ENCODE measurements around the gene SORCS2.

Gene SORCS2

DNA sequence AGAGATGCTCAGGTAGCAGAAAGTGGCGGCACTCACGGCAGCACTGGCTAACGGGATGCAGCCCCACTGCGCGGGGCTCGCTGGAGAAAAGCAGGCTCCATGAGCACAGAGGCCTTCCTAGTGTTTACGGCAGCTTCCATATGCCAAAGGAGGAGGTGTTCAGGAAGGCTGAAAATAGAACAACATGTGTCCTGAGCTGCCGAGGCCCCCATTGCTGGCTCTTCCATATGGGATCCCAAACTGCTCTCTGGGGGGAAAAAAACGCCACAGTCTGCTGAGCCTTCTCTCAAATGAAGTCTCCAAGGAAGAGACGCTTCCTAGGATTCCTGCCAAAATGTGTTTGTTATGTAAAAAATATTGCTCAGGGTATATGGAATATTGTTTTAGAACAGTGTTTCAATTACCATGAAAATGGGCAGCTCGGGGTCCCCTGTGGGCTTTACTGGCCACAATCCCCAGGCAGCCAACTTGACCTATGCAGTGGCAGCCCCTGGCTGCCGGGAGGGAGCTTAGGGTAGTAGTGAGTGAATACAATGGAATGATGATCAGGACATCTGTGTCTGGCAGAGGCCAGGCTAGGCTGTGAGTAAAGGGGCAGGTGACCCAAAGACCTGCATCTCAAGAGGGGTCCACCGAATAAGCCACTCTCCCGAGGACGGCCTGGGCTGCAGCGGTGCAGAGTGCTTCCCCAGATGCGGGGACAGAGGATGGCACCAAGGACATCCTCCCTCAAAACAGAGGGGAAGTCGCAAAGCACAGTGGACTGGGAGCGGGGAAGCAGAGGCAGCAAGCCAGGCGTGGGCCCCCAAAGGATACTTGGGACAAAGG is 577.3 kb downstream of the SORCS2 start:
- no peak for FAIRE-seq
- DNase-seq (ENCODE audit: insufficient read length, low spot score), result no peak

DNA sequence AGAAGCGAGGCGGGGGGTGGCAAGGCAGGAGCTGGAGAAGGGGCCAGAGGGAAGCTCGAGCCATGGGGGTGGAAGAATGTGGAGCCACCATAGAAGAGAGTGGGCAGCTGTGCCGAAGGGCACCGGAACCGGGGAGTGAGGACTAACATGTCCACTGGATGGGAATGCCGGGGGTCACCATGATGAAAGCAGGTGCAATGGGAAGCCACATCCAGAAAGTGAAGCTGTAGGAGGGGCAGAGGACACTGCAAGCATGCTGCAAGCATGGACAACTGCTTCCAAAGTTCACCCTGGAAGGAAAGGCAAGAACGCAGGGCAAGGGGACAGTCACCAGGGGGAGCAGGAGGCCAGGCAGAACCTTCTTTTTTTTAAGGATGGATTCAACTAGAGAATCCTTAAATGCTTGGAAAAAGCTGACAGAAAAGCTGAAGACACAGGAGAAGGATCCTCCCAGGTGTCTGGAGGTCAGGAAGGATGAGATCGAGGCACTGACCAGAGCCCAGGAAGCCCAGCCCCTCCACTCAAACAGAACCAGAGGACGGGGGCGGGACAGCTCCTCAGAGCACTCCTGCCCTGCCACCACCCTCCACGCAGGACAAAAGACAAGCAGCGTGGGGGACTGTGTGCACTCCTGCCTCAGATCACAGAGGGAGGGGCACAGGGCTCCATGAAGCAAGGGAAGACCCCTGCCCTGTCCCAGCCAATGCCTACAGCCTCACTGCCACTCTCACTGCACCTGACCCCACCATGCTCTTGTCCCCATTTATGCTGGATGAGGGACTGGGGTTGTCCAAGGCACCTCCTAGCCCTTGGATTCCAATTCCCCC is 578.1 kb downstream of the SORCS2 start:
- no peak for FAIRE-seq
- DNase-seq (ENCODE audit: insufficient read length, low spot score), result peak; percentile 27

DNA sequence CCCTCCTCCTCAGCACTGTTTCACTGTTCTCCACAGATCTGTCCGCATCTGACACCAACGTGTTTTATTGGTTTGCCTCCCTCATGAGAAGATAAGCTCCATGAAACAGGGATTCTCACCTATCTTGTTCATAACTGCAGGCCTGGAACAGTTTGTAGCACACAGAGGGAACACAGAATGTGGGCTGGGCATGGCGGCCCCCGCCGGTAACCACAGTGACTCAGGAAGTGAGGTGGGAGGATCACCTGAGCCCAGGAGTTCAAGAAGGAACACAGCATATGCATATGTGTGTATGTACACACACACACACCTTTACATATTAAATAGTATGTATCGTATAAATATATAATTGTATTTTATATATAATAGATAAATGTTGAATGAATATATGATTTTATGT is 578.7 kb downstream of the SORCS2 start:
- peak; percentile 70 for FAIRE-seq

DNA sequence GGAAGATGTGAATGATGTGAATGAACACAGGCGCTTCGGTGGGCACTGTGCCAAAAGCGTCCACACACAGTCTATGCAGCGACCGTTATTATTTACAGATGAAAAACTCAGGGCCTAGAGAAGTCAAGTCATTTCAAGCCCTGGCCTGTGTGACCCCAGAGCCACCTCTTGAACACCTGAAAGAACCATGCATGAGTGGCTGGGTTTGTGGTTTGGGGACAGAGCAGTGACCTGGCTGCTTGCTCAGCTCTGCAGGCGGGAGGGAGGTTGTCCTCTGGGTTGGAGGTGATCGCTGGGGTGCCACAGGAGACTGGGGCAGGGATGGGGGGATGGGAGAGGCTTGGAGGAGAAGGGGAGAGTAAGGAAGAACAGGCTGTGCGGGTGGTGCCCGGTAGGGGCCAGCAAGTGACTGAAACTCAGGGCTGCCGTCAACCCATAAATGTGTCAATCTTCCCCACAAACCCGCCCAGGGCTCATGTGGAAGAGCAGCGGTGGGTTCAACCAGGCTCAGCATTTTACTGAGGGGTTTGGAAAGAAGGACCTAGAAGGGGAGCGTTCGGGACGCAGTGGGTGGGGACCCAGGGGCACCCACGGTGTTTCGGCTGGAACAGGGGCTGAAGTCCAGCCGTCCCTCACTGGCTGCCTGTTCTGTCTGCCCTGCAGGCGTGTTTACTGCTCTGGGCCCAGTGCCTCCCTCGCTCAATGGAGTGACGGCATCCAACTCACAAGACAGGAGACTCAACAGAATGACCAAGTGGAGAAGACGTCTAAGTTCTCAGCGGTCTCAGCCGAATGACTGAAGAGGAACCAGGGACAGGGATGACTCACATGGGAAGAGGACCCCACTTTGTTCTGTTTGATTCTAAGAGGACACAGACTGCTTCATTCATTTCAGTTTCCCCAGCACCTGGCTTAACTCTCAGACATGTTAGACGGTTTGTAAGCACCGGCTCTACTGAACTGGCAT is 579.5 kb downstream of the SORCS2 start:
- DNase-seq (ENCODE audit: insufficient read length, low spot score) (no peak), FAIRE-seq (no peak)

More for the DNA sequence above, 578.7 kb downstream of the SORCS2 start:
- no peak for DNase-seq (ENCODE audit: insufficient read length, low spot score)

DNA sequence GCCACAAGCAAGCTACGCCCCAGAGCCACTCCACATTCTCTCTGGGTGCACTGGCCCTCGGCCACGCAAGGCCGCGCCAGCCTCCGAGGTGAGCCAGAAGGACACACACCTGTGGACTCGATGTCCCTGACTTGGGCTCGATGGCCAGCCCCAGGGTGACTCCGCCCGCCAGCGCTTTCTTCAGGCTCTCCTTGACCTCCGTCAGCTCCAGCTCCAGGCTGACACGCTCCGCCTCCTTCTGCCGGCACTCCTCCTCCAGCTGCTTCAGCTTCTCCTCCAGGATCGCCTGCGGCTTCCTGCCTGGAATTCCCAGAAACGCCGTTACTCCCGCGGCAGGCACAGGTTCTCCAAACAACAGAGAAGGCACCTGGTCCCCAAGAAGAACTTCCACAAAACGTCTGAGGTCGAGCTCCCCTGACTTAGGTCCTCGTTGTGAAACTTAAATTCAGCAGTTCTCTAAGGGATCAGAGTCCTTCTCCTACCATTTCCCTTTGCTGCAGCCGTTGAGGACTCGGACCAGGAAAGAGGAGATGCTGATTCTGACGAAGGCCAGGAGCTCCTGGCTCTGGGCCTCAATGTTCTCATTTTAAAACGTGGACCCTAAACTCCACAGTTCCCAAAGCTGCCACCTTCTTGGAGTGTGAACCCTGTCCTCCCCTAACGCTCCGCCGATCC is 580.5 kb downstream of the SORCS2 start:
- DNase-seq (ENCODE audit: insufficient read length, low spot score), result no peak
- no peak for FAIRE-seq

DNA sequence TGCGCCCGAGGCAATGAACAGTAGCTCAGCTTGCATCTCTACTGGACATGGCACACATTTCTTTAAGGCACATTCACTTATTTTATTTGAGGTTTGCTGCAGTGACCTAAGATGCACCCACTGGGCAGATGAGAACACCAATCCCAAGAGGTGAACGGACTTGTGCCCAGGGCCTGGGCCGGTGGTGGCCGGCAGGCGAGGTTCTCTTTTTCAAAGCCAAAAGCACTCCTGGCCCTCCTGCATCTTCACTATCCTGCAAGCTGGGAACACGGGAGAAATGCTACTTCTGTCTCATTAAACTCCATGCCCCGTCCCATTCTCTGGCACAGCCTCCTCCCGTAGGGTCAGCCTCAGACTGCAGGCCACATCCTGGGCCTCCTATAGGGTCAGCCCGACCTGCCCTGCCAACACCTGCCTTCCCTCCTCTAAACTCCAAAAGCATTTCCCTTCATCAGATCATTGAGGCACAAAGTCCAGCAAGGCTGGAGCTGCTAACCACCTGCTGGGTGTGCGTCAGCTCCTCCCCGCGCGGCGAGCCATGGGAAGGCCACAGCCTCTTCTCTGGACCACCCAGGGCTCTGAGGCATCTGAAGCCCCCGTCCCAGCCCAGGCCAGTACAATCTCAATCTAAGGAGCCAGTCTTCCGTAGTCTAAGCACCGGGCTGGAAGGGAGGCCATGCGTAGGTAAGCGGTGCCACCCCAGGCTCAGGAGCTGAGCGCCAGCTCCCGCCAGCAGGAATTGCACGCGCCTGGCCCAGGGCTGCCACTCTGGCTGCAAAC is 581.3 kb downstream of the SORCS2 start:
- DNase-seq (ENCODE audit: insufficient read length, low spot score) (no peak), FAIRE-seq (no peak)

DNA sequence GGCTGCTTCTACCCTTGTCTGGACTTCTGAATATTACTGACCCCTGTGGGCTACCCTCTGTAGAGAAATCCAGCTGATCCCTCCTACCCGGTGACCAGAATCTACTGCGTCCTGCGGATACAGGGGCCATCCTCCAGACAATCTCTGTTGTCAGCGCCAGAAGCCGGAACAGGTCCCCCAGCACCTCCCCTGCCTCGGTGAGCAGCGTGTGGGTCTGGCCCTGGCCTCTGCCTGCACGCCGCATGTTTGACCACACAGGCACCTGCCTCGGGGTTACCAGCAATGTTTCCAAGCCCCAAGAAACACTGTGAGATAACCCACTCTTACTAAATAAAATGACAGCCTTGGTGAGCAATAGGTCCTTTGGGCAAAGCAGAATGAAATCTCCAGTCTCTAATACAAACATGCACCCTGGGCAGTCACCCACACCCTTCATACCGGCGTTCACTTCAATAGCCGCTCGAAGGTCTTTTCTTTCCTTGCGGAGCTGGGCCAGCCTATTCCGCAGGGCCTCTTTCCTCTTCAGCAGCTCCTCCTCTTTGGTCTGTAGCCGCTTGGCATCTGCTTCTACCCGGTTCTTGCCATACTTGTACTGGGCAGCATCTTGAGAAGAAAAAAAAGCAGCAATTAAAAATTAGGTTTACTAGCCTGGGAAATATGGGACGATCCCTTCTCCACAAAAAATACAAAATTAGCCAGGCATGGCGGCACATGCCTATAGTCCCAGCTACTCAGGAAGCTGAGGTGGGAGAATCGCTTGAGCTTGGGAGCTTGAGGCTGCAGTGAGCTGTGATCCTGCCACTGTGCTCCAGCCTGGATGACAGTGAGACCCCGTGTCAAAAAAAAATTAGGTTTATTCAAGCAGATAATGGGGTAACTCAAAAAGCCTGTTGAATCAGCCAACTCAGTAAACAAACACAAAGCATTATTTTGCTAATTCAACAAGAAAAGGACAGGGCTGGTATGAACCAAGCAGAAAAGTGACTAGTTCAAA is 582.3 kb downstream of the SORCS2 start:
- DNase-seq (ENCODE audit: insufficient read length, low spot score) (no peak), FAIRE-seq (no peak)

DNA sequence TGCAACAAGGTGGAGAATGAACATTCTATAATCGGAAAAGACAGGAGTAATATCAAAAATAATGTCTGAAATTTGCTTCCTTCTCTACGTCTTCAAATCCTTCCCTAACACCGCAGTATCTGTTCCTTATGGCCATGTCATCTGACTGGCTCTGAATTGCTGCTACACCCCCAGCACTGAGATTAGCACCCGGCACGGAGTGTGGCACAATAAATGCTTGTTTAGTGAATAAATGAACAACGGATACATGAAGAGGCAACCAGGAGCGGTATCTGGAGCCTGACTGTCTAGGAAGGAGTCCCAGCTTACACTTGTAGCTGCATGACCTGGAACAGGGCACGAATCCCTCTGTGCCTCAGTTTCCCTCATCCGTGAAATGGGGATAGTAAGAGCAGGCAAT is 583.1 kb downstream of the SORCS2 start:
- FAIRE-seq, result no peak
- DNase-seq (ENCODE audit: insufficient read length, low spot score), result no peak

DNA sequence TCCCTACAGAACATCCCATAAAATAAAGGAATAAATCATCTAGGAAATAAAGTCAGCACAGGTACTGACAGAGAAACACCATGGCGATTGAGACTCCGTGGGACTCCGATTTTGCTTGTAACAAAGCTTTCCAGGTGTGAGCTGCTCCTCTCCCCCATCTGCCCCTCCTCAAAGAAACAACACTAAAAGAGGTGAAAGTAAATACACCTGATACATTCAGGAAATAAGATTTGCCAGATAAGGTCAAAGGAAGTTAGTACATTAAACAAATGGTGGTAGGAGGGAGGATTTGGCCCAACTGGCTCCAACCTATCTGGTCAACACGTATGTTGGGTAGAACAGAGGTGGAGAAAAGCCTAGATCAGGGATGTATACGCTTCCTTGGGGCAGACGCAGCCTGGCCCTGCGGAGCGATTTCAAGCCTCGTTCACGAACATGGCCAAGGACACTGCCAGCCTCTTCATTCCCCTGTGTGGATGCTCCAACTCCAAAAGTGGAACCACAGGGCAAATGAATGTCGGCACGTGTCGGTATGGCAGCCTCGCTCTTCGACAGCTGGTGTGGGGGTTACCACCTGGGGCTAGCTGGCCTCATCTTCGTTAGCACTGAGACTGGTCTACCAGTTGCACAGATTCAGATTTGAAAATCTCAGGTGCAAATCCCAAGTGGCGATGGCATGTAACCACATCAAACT is 584.8 kb downstream of the SORCS2 start:
- FAIRE-seq (no peak), DNase-seq (ENCODE audit: insufficient read length, low spot score) (no peak)

DNA sequence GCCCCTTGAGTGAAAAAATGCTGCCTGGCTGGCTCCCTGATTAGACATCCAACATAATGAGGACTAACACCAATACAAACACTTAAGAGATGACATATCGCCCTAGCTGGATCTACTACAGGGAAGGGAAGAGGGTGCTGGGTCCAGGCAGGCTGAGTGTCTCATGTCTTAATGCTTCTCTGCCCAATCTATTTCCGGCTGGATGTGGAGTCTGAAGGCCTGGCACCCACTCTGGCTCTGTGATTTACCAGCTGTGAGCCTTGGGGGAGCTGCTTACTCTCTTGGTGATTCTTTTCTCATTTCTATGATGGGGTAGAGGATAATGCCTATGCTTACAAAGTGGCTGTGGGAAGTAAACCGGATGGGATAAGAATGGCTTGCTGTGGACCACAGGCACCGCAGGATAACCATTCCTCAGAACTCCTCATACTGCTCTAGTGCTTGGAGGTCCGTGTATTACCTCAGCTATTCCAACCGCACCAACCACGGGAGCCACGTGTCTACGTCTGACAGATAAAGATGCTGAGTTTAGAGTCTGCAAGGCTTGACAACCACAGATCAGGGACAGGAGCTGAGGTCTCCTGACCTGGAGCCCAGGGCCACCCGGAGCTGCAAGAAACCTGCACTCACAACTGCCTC is 585.7 kb downstream of the SORCS2 start:
- FAIRE-seq, result no peak

DNA sequence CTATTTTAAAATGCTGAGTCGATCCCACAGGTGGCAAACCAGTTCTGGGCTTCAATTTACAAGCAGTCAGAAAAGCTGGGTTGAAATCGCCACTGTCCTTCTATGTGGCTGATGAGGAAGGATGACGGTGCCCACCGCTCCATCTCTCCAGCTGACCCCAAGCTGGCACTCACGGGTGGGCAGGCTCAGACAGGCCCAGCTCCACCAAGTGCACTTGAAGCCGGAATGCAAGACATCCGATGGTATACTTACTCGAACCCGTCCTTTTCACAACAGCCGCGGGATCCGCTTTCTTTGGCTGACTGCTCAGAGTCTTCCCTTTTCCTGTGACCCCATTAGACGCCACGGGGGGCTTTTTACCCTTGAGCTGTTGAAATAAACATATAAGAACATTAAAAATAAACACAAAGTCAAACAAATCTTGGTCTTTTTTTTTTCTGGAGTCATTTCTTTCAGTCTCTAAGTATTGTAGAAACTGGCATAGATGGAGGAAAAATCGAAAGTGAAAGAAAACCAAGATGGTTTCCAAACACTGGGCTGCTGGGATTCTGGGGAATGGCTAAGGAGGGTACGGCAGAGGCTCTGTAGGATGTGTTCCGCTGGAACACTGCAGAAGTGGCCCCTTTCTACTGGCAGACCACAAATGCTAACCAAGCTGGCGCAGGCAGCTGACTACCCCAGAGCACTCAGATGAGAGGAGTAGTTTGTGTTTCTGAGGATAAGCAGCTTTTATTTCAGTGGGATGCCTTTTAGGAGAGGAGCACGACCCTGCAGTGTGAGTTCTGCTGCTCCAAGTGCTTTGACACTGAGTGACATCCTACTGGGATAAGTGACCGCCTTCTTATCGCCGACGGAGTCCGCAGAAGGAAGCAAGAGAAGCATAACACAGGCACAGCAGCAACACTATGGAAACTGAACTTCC is 586.4 kb downstream of the SORCS2 start:
- FAIRE-seq (no peak), DNase-seq (ENCODE audit: insufficient read length, low spot score) (no peak)

More for the DNA sequence above, 585.7 kb downstream of the SORCS2 start:
- DNase-seq (ENCODE audit: insufficient read length, low spot score), result no peak

DNA sequence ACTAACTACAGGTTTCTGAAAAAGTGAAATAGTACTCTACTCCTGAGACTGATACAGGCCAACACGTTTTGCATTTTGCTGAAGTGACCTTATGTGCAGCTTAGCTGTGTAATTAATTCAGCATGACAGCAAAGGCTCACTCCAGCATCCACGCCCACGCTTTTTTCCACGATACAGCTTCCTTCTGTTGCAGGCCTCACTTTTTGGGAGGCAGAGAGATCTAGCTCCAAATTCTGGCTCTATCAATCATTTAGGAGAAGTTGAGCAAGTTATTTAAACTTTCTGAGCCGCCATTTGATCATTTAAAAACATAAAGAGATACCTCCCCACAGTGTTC is 587.1 kb downstream of the SORCS2 start:
- DNase-seq (ENCODE audit: insufficient read length, low spot score), result no peak
- no peak for FAIRE-seq

DNA sequence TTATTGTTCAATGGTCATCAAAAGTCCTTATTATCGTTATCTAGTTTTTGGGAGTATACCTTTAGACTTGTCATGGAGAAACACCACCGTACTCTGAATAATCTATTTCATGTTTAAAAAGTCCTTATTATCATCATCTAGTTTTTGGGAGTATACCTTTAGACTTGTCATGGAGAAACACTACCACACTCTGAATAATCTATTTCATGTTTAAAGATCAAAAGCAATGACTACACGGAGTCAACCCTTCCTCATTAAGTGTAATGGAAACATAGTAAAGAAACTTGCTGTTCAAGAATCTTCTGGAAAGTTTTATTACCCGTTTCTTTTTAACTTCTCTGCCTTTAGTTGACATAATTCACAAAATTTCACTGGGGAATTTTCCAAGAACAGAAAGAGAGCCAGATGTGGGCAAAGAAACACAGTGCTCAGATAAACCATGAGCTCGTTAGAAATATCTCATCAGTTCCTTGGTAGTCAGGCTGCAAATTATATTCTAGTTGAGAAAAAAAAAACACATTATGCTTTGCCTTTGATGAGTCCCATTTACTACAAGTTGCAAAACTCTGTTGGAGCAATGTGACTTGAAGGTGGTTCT is 588.5 kb downstream of the SORCS2 start:
- DNase-seq (ENCODE audit: insufficient read length, low spot score), result no peak

DNA sequence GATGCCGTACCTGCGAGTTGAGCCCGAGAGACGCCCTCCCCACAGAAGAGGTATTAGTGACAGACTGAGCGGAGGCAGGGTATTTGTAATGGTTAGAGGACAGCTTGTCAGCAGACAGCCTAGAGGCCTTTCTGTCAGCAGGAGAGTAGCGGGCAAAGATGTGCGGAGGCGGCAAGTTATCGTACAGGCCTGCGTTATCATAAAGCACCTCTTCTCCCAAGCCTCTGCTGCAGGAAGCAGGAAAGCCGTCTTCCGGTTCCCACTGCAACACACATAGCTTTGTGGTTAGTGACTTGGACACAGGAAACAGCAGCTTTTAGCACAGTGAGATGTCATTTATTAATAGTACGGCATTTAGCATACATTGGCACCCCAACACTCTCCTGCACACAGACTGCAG is 589.0 kb downstream of the SORCS2 start:
- DNase-seq (ENCODE audit: insufficient read length, low spot score) (no peak), FAIRE-seq (no peak)

More for the DNA sequence above, 588.5 kb downstream of the SORCS2 start:
- FAIRE-seq, result no peak

DNA sequence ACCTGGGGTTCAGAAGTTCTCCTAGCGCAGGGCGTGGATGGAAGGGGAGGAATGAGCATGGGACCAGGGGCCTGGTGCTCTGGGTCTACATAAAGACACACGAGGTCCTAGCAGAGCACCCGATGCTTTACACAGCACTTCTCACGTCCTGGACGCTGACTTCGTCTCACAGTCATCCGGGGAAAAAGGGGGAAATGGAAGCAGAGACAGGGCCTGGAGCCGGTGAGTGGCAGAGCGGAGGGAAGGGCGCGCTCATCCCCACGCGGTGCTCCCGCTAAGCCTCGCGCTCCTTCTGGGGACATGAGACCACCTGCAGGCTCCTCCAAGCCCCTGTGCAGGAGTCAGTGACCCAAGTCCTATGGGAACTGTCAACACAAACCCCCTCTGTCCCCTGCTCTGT is 589.7 kb downstream of the SORCS2 start:
- DNase-seq (ENCODE audit: insufficient read length, low spot score), result no peak
- no peak for FAIRE-seq

DNA sequence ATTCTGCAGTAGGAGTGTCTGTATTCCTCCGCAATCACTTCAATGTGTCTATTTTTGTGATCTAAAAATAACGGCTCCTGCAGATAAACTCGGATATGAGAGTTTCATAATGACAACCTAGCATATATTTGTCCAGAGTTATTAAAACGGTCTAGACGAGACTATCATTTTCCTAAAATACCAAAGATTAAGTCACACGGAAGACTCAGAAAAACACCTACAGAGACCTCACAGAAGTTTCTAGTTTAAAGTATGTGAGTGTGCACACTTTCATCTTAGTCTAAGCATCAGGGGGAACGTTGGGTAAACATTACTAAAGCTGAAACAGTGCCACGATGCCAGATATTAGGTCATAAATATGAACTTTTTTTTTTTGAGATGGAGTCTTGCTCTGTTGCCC is 590.4 kb downstream of the SORCS2 start:
- FAIRE-seq (no peak), DNase-seq (ENCODE audit: insufficient read length, low spot score) (no peak)
